A549 (cell line): ENCODE data around the gene STX18.

Experiments used
- CBX2 ChIP-seq: fragments of 200-600 bp; sonication (generic); IDR thresholded peaks from 2 replicates; pipeline ENCODE4 v1.6.1; 2016; ENCODE audit warnings: low read depth, mild to moderate bottlenecking, borderline replicate concordance
- CHD2 ChIP-seq: fragments of 150-350 bp; IDR thresholded peaks from 2 replicates; pipeline ENCODE4 v1.6.1; 2014; ENCODE audit warnings: low read length; ENCODE audit not compliant: partially characterized antibody
- FOXS1 ChIP-seq: fragments of 250-450 bp; sonication (Bioruptor Pico); IDR thresholded peaks from 2 replicates; pipeline ENCODE4 v1.5.0; 2020; ENCODE audit warnings: mild to moderate bottlenecking, moderate library complexity
- KDM1A ChIP-seq: fragments of 200-600 bp; sonication (generic); IDR thresholded peaks from 2 replicates; pipeline ENCODE4 v1.6.1; 2016; ENCODE audit warnings: low read depth, mild to moderate bottlenecking
- NR3C1 ChIP-seq: fragments of >200 bp; sonication (Bioruptor Twin); formaldehyde crosslinking; IDR thresholded peaks from 3 replicates; pipeline ENCODE4 v1.6.1; 2017
- TF ChIP-seq, protein P1 (sequence below): fragments of 200-600 bp; sonication (generic); IDR thresholded peaks from 2 replicates; pipeline ENCODE4 v1.6.1; 2016; ENCODE audit warnings: antibody characterized with exemption, mild to moderate bottlenecking, moderate library complexity
- TF ChIP-seq, protein P2 (sequence below): fragments of >200 bp; sonication (Bioruptor Twin); formaldehyde crosslinking; IDR thresholded peaks from 3 replicates; pipeline ENCODE4 v1.5.1; 2016
- TF ChIP-seq, protein P3 (sequence below): IDR thresholded peaks from 2 replicates; pipeline ENCODE4 v1.6.1; 2012
- TF ChIP-seq, protein P4 (sequence below): IDR thresholded peaks from 2 replicates; pipeline ENCODE4 v1.6.1; 2012
- TF ChIP-seq, protein P5 (sequence below): fragments of 250-450 bp; sonication (Bioruptor Pico); IDR thresholded peaks from 2 replicates; pipeline ENCODE4 v1.5.0; 2020; ENCODE audit warnings: low read depth, mild to moderate bottlenecking, moderate library complexity

DNA sequence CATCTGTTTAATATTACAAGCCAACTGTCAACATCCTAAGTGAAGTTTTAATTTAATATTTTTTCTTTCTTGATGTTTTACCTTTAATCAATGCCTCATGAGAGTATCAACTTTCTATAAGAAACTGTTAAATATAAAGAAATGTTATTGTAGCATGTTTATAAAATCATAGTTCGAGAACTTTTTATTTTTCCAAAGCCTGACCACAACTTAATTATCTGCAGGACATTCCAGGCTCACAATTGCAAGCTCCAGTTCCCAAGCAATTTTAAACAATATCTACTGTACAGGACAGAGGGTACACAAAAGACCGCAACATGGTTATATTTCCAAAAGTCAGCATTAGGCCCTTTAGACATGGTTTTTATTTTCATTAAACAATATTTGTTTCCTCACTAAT is 20.1 kb downstream of the STX18 start:
- TF ChIP-seq, protein P1, sequence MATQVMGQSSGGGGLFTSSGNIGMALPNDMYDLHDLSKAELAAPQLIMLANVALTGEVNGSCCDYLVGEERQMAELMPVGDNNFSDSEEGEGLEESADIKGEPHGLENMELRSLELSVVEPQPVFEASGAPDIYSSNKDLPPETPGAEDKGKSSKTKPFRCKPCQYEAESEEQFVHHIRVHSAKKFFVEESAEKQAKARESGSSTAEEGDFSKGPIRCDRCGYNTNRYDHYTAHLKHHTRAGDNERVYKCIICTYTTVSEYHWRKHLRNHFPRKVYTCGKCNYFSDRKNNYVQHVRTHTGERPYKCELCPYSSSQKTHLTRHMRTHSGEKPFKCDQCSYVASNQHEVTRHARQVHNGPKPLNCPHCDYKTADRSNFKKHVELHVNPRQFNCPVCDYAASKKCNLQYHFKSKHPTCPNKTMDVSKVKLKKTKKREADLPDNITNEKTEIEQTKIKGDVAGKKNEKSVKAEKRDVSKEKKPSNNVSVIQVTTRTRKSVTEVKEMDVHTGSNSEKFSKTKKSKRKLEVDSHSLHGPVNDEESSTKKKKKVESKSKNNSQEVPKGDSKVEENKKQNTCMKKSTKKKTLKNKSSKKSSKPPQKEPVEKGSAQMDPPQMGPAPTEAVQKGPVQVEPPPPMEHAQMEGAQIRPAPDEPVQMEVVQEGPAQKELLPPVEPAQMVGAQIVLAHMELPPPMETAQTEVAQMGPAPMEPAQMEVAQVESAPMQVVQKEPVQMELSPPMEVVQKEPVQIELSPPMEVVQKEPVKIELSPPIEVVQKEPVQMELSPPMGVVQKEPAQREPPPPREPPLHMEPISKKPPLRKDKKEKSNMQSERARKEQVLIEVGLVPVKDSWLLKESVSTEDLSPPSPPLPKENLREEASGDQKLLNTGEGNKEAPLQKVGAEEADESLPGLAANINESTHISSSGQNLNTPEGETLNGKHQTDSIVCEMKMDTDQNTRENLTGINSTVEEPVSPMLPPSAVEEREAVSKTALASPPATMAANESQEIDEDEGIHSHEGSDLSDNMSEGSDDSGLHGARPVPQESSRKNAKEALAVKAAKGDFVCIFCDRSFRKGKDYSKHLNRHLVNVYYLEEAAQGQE: no peak
- TF ChIP-seq FOXS1 (CRISPR knock-in tag): no peak
- TF ChIP-seq, protein P2, sequence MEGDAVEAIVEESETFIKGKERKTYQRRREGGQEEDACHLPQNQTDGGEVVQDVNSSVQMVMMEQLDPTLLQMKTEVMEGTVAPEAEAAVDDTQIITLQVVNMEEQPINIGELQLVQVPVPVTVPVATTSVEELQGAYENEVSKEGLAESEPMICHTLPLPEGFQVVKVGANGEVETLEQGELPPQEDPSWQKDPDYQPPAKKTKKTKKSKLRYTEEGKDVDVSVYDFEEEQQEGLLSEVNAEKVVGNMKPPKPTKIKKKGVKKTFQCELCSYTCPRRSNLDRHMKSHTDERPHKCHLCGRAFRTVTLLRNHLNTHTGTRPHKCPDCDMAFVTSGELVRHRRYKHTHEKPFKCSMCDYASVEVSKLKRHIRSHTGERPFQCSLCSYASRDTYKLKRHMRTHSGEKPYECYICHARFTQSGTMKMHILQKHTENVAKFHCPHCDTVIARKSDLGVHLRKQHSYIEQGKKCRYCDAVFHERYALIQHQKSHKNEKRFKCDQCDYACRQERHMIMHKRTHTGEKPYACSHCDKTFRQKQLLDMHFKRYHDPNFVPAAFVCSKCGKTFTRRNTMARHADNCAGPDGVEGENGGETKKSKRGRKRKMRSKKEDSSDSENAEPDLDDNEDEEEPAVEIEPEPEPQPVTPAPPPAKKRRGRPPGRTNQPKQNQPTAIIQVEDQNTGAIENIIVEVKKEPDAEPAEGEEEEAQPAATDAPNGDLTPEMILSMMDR: no peak
- TF ChIP-seq, protein P3, sequence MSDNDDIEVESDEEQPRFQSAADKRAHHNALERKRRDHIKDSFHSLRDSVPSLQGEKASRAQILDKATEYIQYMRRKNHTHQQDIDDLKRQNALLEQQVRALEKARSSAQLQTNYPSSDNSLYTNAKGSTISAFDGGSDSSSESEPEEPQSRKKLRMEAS: no peak
- TF ChIP-seq, protein P4, sequence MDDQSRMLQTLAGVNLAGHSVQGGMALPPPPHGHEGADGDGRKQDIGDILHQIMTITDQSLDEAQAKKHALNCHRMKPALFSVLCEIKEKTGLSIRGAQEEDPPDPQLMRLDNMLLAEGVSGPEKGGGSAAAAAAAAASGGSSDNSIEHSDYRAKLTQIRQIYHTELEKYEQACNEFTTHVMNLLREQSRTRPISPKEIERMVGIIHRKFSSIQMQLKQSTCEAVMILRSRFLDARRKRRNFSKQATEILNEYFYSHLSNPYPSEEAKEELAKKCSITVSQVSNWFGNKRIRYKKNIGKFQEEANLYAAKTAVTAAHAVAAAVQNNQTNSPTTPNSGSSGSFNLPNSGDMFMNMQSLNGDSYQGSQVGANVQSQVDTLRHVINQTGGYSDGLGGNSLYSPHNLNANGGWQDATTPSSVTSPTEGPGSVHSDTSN: no peak
- TF ChIP-seq KDM1A: no peak
- TF ChIP-seq NR3C1: no peak
- no peak for TF ChIP-seq CHD2
- TF ChIP-seq CBX2: no peak
- TF ChIP-seq, protein P5, sequence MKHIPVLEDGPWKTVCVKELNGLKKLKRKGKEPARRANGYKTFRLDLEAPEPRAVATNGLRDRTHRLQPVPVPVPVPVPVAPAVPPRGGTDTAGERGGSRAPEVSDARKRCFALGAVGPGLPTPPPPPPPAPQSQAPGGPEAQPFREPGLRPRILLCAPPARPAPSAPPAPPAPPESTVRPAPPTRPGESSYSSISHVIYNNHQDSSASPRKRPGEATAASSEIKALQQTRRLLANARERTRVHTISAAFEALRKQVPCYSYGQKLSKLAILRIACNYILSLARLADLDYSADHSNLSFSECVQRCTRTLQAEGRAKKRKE (CRISPR knock-in tag): no peak
